Fibroblast of the conjunctiva (primary cell): ENCODE measurements around the gene SPPL2A.
"Not testable (repeated sequence)": the region's sequence is repeated elsewhere in the genome, so short reads cannot be mapped to it uniquely, and the experiment has no call there.

Source experiments
- DNase-seq: peaks from one replicate; pipeline ENCODE4 v3.0.0-alpha.2; 2010; ENCODE audit warnings: low read depth

Gene SPPL2A

DNA sequence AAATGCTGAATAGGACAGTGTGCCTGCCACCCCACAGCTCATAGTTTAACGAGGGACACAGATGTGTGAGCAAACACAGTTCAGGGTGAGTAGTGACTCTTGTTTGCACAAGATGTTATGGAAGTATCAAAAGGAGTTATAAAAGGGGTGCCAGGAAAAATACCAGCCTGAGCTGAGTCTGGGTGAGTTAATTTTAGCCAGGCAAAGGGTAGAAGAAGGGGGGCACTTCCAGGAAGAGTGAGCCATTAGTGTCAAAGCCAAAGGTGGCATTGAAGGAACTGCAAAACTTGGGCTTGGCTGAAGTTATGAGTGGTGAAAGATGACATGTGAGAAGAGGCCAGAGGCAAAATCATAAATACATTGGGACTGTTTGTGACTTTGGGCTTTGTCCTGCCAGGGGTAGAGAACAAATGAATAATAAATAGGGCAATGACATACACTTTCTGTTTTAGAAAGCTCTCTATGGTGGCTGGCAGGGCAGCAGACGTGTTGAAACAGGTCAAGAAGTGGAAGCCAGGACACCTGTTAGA lies 1.9 kb upstream of the SPPL2A start:
- DNase-seq = no peak

DNA sequence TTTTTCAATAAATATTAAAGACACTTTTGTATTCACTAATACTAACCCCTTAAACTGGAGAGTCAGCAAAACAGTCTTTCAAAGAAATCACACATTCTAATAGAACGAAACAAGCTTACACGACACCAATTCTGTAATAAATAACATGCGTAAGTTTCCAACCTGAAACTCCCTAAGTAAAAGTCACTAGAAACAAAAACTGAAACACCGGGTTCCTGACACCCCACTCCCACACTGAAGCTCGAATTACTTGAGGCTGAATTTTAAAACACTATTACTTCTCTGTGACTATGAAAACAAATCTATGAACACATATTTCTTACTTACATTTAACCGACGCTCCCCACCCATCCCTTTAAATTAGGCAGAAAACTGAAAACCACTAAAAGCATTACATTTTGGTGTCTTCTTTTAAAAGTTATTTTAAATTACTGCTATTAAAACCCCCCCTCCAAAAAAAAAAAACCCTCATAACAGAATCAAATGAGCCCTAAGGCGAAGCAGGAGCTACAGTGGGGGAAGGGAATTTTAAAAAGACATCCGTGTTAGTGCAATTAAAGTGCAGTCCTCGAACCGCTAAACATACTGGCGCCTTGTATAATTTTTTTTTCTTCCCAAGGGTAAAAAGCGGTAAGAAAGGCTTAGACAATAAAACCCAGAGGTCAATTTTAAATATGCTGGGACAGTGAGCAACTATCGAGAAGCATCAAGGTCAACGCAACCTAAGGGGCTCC lies 878 bp downstream of the SPPL2A start:
- DNase-seq = no peak

DNA sequence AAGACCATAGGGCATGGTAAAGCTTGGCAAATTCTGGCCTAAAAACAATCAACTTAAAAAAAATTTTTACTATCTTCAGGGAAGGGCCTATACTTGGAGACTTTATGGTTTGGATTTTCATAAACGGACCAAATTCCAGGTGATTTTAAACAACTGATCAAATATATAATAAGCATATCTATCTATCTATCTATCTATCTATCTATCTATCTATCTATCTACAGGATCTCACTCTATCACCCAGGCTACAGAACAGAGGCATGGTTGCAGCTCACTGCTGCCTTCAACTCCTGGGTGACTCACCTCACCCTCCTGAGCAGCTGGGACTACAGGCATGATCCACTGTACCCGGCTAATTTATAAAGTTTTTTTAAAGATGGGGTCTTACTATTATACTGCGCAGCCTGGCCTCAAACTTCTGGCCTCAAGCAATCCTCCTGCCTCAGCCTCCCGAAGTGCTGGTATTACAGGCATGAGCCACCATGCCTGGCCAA lies 6.7 kb downstream of the SPPL2A start:
- DNase-seq = no peak

DNA sequence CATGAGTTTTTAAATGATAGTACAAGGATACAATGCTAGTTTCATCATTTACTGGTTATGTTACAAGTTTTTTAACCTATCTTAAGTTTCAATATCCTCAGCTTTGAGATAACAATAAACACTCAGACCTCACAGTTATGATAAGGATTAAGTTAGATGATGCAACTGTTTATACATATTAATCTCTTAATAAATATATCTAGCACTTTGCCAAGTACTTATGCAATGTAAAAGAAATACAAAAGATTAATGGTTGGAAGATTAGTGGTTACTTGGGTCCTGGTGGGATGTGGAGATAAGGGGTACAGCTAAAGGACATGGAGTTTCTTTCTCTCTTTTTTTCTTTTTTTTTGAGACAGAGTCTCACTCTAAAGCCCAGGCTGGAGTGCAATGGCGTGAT lies 12.0 kb downstream of the SPPL2A start:
- DNase-seq = no peak

- DNase-seq = no peak
Measured at GRCh38 chr15:50751394-50751793, 14.1 kb downstream of the SPPL2A start.

GRCh38 chr15:50750227-50750705 lies 15.2 kb downstream of the SPPL2A start:
- no peak for DNase-seq

GRCh38 chr15:50747523-50747922 lies 18.0 kb downstream of the SPPL2A start:
- DNase-seq = no peak

GRCh38 chr15:50744601-50745000 lies 20.9 kb downstream of the SPPL2A start:
- no peak for DNase-seq

GRCh38 chr15:50740955-50741354 lies 24.6 kb downstream of the SPPL2A start:
- DNase-seq = no peak

DNA sequence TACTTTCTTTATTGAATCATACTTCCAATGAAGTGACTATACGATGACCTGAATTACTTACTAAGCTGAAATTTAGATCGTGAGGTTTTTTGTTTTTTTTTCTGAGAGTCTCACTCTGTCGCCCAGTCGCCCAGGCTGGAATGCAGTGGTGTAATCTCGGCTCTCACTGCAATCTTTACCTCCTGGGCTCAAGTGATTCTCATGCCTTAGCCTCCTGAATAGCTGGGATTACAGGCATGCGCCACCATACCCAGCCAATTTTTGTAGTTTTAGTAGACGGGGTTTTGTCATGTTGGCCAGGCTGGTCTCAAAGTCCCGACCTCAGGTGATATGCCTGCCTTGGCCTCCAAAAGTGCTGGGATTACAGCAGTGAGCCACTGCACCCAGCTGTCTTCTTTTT lies 28.7 kb downstream of the SPPL2A start:
- DNase-seq = no peak

DNA sequence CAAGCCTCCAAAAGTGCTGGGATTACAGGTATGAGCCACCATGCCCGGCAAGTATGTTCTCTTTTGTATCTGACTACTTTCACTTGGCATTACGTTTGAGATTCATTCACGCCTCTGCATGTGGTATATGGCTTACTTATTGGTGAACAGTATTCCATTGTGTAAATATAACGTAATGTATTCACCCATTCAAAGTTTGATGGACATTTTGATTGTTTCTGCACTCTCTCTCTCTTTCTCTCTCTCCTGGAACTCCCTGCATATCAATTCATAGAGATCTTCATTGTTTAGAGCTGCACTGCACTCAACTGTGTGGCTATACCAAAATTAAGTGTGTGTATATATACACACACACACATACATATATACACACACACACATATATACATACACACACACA lies 30.4 kb downstream of the SPPL2A start:
- DNase-seq = no peak

- DNase-seq = no peak
Measured at GRCh38 chr15:50726315-50726714, 39.2 kb downstream of the SPPL2A start.

DNA sequence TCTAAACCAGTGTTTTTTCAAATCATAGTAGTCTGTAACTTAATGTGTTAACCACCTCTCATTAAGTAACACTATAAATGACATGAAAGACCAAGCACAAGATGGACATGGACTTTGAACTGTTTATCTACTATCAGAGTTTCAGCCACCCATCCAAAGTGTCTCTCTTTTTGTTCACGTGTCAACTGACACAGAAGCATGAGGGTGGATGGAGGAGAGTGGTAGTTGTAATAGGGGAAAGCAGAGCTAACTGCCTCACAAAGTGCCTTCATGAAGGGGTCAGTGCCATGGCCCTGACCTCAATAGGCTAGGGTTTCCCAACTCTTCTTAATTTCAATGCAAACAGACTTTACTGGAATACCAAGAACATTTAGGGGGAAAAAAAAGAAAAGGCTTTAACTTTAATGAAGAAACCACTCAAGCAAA lies 46.8 kb downstream of the SPPL2A start:
- DNase-seq = no peak

DNA sequence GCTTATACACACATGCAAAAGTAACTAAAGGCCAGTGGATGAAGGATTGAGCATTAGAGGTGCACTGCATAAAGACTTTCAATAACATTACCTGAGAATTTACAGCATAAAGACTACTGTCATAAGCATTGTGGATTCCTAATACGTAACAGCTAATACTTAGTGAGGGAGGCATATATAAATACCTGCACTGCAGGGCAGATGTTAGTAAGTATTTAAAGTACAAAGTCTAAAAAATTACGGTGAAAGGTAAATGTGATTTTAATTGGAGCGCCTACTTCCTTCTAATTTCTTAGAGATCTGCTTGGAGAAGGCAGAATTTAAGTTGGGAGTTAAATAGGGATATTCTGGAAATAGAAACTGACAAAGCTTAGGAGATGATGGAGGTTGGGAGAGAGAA lies 53.5 kb downstream of the SPPL2A start:
- DNase-seq = no peak

GRCh38 chr15:50710585-50710984 lies 54.9 kb downstream of the SPPL2A start:
- no peak for DNase-seq

GRCh38 chr15:50707878-50708427 lies 57.6 kb downstream of the SPPL2A start:
- no peak for DNase-seq

DNA sequence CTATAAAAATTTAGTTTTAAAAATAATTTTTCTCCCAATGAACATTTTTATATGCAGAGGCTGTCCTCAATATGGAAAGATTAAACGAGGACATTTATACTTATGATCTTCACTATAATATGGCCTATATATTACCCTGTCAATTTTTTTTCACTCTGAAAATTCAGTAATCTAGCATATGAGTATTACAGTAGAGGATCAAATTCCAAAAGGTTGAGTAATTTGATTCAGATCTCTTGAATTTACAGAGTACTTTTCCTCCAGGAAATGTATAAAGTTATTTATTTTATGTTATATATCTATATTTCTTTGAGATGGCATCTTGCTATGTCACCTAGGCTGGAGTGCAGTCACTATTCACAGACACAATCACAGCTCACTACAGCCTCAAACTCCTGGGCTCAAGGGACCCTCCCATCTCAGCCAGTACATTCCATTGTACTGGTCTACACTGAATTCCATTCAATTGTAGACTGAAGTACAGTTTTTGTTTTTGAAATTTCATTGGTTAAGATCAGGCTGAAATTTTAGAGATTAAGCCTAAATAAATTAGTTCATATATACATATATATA lies 62.7 kb downstream of the SPPL2A start:
- DNase-seq = no peak

- DNase-seq = no peak
Measured at GRCh38 chr15:50698101-50698500, 67.4 kb downstream of the SPPL2A start.

- DNase-seq = no peak
Measured at GRCh38 chr15:50697109-50697797, 68.3 kb downstream of the SPPL2A start.

- DNase-seq = not testable (repeated sequence)
Measured at GRCh38 chr15:50694634-50695165, 70.8 kb downstream of the SPPL2A start.

GRCh38 chr15:50687302-50687902 lies 78.1 kb downstream of the SPPL2A start:
- DNase-seq = no peak
